ENCODE measurements around the gene FAS. TPM values are rescaled to one million over a fixed set of nuclear protein-coding genes. Genes with fewer than 3 reads are reported as not detected.

The FAS gene
- total RNA-seq, 2 donors from 2014 or later: 41.1 to 43.1 TPM

- H3K4me3 ChIP-seq: no peak overlapping the region
- no peak for TF ChIP-seq CTCF (IDR thresholded peaks at IDR 0.05)
- H3K4me1 ChIP-seq: peaks cover 3% of the 10 kb centered on the region
- H3K36me3 ChIP-seq: no peaks in the 10 kb centered on the region
- no peak for DNase-seq
- H3K27me3 ChIP-seq: no peaks in the 10 kb centered on the region
- H3K27ac ChIP-seq: no peak overlapping the region
- no peaks in the 10 kb centered on the region for H3K9me3 ChIP-seq
- H3K9ac ChIP-seq (ENCODE audit: low read depth in 2 of 2, low read length in 2 of 2): no peak overlapping the region
- intact Hi-C loops (cut with DNase I): no loop called here
Observed at GRCh38 chr10:89037096-89037495, 46.5 kb downstream of the FAS start.

GRCh38 chr10:89042562-89042961 is 52.0 kb downstream of the FAS start:
- DNase-seq: no peak
- H3K27me3 ChIP-seq: no peaks in the 10 kb centered on the region
- no peak overlapping the region for H3K4me3 ChIP-seq
- H3K9me3 ChIP-seq: no peaks in the 10 kb centered on the region
- H3K4me1 ChIP-seq: no peaks in the 10 kb centered on the region
- no peak overlapping the region for H3K9ac ChIP-seq (ENCODE audit: low read depth in 2 of 2, low read length in 2 of 2)
- no peak for TF ChIP-seq CTCF (IDR thresholded peaks at IDR 0.05)
- H3K36me3 ChIP-seq: no peaks in the 10 kb centered on the region
- intact Hi-C loops (cut with DNase I): no loop called here
- H3K27ac ChIP-seq: no peak overlapping the region

DNA sequence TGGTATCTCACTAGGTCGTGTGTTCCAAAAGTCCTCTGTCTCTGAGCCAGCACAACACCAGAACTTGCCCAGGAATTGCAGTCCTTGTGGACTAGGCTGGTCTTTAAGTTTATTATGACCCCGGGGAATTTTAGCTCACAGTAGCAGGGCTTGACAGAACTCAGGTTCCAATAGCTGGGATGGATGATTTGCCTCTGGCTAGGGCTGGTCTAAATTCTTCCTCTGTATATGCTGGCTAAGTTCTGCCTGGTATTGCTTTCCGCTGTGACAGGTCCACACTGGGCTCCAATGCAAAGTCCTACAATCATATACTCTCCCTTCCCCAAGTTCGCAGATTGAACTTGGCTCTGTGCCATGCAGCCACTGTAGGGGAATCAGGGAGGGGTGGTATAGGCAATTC is 52.5 kb downstream of the FAS start:
- no peak overlapping the region for H3K27ac ChIP-seq
- no peak overlapping the region for H3K4me3 ChIP-seq

DNA sequence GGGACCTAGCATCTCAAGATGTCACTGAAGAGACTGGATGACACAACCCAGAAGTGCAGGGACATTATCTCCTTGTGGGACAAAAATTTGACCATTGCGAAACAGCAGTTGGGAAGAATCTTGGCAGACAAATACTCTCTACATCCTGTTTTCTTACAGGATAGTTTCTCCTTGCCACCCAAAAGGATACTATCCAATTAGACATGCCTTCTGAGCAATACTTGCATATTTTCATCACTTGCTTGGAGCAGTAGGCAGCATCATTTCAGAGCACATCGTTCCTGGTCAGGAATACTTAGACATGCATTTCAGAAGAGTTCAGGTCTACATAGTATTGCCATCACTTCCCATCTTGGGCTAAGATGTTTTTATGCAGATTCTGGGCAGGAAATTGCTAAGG is 56.8 kb downstream of the FAS start:
- no peak for TF ChIP-seq CTCF (IDR thresholded peaks at IDR 0.05)
- Histone ChIP-seq H3K9me3 (no peaks in the 10 kb centered on the region), H3K9ac (ENCODE audit: low read depth in 2 of 2, low read length in 2 of 2) (no peak overlapping the region), H3K4me1 (no peaks in the 10 kb centered on the region), H3K27ac (no peak overlapping the region), H3K4me3 (no peak overlapping the region), H3K36me3 (no peaks in the 10 kb centered on the region), H3K27me3 (no peaks in the 10 kb centered on the region)
- no peak for DNase-seq
- intact Hi-C loops (cut with DNase I): no loop called here

More for the DNA sequence above, 52.5 kb downstream of the FAS start:
- DNase-seq: no peak
- Histone ChIP-seq H3K9ac (ENCODE audit: low read depth in 2 of 2, low read length in 2 of 2) (no peak overlapping the region), H3K4me1 (no peaks in the 10 kb centered on the region), H3K36me3 (no peaks in the 10 kb centered on the region), H3K27me3 (no peaks in the 10 kb centered on the region), H3K9me3 (no peaks in the 10 kb centered on the region)
- no peak for TF ChIP-seq CTCF (IDR thresholded peaks at IDR 0.05)
- intact Hi-C loops (cut with DNase I): no loop called here

DNA sequence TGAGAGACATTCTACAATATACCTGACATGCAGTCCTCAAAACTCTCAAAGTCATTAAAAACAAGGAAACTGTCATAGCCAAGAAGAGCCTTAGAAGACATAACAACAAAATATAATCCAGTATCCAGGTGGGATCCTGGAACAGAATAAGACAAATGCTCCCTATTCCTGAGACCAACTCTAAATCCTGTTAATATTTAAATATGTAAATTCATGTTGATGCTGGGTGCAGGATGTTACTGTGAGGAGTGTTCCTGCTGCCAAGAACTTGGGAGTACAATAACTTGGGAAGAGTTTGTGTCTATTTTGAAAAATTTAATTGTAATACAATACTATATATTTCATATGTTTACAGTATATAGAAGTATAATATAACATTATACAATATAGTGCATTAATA is 61.0 kb downstream of the FAS start:
- Histone ChIP-seq H3K4me3 (no peak overlapping the region), H3K27me3 (no peaks in the 10 kb centered on the region), H3K36me3 (no peaks in the 10 kb centered on the region), H3K9me3 (no peaks in the 10 kb centered on the region), H3K4me1 (no peaks in the 10 kb centered on the region), H3K27ac (no peak overlapping the region), H3K9ac (ENCODE audit: low read depth in 2 of 2, low read length in 2 of 2) (no peak overlapping the region)
- TF ChIP-seq CTCF (IDR thresholded peaks at IDR 0.05): no peak
- no peak for DNase-seq
- intact Hi-C loops (cut with DNase I): no loop called here

DNA sequence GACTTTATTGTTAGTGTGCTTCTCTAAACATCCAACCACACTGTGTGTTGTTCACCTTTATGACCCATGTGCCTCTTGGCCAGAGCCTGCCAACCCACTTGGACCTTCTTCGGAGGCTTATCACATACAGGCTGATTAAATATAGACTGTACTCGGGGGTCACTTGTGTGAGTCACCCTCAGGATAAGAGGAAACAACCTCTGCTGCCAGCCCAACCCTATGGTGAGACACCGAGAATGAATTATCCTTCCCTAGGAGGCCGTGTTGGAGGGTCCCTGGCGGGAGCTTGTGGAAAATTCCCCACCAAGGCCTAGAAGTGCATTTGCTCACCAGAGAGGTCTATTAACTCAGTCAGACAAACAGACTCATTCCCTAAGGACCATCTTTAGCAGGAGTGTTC is 63.0 kb downstream of the FAS start:
- Histone ChIP-seq H3K4me3 (no peak overlapping the region), H3K36me3 (no peaks in the 10 kb centered on the region), H3K9me3 (no peaks in the 10 kb centered on the region), H3K27me3 (no peaks in the 10 kb centered on the region), H3K9ac (ENCODE audit: low read depth in 2 of 2, low read length in 2 of 2) (no peak overlapping the region), H3K27ac (no peak overlapping the region), H3K4me1 (no peaks in the 10 kb centered on the region)
- no peak for DNase-seq
- TF ChIP-seq CTCF (IDR thresholded peaks at IDR 0.05): no peak
- intact Hi-C loops (cut with DNase I): no loop called here

Data from colonic mucosa (tissue), 4 donors.